NCI-H524 treated with DMSO at 0.1 percent for 48 hours (cell line): ENCODE results near the gene MAPK1.
"Not testable (repeated sequence)": the region's sequence is repeated elsewhere in the genome, so short reads cannot be mapped to it uniquely, and the experiment has no call there.

Source experiments
- DNase-seq: peaks from one replicate; lab custom pipeline; 2025; lab: John Stamatoyannopoulos, UW

The MAPK1 gene

GRCh38 chr22:21818487-21819182, 48.8 kb downstream of the MAPK1 start:
- no peak for DNase-seq

DNA sequence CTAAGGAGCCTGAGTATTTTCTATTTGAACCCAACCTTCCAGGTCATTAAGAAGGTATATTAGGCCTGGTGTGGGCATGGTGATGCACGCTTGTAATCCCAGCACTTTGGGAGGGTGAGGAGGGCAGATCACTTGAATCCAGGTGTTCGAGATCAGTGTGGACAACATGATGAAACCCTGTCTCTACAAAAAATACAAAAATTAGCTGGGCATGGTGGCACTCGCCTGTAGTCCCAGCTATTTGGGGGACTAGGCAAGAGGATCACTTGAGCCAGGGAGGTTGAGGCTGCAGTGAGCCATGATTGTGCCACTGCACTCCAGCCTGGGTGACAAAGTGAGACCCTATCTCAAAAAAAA, 50.0 kb downstream of the MAPK1 start:
- not testable (repeated sequence) for DNase-seq

- DNase-seq: no peak
Observed at GRCh38 chr22:21816787-21817496, 50.5 kb downstream of the MAPK1 start.

GRCh38 chr22:21816472-21816786, 51.0 kb downstream of the MAPK1 start:
- DNase-seq: no peak

DNA sequence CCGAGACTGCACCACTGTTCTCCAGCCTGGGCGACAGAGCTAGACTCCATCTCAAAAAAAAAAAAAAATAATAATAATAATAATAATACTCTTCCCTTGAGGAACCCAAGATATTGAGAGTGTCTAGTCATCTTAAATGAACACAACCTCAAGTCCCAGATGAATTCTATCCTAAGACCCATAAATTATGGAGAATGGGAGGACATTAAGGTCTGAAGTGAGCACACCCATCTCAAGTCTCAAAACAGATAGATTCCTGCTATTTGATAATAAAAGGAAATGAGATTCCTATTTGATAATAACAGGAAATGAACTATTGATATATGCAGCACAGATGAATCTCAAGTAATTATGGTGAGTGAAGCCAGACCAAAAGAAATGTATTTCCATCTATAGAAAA, 51.5 kb downstream of the MAPK1 start:
- DNase-seq: no peak

- no peak for DNase-seq
Observed at GRCh38 chr22:21815357-21815756, 52.1 kb downstream of the MAPK1 start.

- no peak for DNase-seq
Observed at GRCh38 chr22:21811982-21812381, 55.5 kb downstream of the MAPK1 start.

GRCh38 chr22:21807544-21808529, 59.6 kb downstream of the MAPK1 start:
- DNase-seq: no peak

- not testable (repeated sequence) for DNase-seq
Observed at GRCh38 chr22:21805325-21805724, 62.1 kb downstream of the MAPK1 start.

DNA sequence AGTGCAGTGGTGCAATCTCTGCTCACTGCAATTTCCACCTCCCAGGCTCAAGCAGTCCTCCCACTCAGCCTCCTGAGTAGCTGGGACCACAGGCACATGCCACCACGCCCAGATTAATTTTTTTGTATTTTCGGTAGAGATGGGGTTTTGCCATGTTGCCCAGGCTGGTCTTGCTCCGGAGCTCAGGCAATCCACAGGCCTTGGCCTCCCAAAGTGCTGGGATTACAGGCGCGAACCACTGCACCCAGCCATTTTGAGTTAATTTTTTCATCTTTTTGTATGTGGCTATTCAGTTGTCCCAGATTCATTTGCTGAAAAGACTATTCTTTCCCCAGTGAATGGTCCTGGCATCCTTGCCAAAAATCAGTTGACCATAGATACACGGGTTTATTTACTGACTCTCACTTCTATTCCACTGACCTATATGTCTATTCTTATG, 63.6 kb downstream of the MAPK1 start:
- DNase-seq: no peak

DNA sequence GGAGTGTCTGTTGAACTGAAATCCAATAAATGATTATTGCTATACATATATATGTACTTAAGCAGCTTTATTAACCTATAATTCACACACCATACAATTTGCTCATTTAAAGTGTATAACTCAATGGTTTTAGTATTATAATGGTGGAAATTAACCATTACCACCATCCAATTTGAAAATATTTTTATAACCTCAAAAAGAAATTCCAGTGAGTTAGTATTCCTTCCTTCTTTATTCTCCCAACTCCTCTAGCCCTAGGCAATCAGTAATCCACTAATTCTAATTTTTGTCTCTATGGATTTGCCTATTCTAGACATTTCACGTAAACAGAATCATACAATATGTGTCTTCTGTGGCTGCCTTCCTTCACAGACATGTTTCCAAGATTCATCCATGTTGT, 64.8 kb downstream of the MAPK1 start:
- no peak for DNase-seq

DNA sequence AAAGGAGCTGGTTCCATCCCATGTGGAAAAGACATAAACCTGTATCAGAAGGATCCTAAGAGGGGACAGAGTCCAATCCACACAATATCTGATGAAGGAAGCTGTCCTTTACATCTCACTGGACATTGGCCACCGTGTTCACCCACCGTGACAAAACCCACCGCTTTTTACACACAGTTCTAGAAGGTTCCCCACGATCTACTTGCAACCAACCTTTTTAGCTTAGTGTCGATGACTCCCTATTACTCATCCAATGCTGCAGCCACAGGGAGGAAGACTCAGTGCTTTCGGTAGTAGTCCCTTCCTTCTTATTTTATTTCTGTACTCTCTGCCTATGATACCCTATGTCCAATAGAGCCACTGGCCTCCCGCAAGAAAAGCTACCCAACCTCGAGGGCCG, 65.4 kb downstream of the MAPK1 start:
- DNase-seq: no peak

DNA sequence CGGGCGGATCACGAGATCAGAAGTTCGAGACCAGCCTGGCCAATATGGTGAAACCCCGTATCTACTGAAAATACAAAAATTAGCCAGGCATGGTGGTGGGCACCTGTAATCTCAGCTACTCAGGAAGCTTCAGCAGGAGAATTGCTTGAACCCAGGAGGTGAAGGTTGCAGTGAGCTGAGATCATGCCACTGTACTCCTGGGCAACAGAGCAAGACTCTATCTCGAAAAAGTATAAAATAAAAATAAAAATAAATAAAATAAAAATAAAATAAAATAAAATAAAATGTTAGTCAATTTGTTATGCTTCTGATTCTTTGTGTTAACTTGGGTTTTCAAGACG, 66.2 kb downstream of the MAPK1 start:
- not testable (repeated sequence) for DNase-seq

DNA sequence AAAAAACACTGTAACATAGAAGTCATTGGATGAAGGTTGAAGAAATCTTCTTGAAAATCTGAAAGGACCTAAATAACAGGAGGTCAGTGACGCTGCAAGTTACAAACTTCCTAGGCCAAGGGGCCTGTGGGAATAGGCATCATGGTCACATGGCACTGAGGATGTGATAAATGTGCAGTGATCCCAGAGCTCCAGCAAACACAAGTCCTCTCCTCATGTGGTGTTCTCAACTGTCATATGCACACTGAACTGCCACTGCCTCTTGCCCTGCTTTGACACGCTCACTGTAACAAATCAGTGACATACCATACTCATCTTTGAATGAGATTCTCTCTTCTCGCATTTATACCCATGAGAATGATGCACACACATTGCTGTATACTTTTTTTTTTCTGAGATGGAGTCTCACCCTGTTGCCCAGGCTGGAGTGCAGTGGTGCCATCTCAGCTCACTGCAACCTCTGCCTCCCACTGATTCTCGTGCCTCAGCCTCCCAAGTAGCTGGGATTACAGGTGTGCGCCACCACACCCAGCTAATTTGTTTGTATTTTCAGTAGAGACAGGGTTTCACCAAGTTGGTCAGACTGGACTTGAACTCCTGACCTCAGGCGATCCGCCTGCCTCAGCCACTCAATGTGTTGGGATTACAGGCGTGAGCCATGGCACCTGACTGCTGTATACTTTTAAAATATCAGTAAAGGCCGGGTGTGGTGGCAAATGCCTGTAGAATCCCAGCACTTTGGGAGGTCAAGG, 66.7 kb downstream of the MAPK1 start:
- DNase-seq: no peak

GRCh38 chr22:21797444-21798221, 69.8 kb downstream of the MAPK1 start:
- DNase-seq: no peak

- DNase-seq: peak; percentile 49
Observed at GRCh38 chr22:21796863-21797262, 70.6 kb downstream of the MAPK1 start.

DNA sequence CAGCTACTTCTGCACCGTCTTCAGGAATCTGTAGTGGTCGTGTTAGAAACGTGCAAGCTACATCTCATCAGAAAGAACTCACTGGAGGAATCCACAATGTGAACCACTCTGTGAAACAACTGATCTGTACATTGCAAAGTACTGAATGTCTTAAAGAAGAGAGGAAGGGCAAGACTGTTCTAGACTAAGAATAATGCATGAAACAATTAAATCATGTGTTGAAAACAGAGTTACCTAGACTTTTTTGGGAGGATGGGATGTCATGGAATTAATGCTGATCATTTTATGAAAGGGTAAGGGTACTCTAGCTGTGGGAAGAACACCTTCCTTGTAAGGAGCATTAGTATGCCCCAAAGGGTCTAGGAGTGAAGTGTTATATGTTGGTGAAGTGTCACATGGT, 71.2 kb downstream of the MAPK1 start:
- DNase-seq: no peak

- not testable (repeated sequence) for DNase-seq
Observed at GRCh38 chr22:21793716-21794115, 73.7 kb downstream of the MAPK1 start.

- no peak for DNase-seq
Observed at GRCh38 chr22:21791635-21792625, 75.5 kb downstream of the MAPK1 start.
